Measurements from ENCODE around the gene PRPF8.
"Not testable (repeated sequence)": the region's sequence is repeated elsewhere in the genome, so short reads cannot be mapped to it uniquely, and the experiment has no call there.

DNA sequence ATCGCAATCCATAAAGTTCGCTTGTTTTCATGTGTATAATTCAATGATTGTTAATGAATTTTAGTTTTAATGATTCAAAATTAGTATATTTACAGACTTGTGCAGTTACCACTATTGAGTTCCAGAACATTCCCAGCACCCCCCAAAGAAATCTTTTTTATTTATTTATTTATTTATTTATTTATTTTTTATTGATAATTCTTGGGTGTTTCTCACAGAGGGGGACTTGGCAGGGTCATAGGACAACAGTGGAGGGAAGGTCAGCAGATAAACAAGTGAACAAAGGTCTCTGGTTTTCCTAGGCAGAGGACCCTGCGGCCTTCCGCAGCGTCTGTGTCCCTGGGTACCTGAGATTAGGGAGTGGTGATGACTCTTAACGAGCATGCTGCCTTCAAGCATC, 3.7 kb upstream of the PRPF8 start:
- not testable (repeated sequence) for TF ChIP-seq POLR2A (IDR thresholded peaks at IDR 0.05)
- TF ChIP-seq, protein P1, sequence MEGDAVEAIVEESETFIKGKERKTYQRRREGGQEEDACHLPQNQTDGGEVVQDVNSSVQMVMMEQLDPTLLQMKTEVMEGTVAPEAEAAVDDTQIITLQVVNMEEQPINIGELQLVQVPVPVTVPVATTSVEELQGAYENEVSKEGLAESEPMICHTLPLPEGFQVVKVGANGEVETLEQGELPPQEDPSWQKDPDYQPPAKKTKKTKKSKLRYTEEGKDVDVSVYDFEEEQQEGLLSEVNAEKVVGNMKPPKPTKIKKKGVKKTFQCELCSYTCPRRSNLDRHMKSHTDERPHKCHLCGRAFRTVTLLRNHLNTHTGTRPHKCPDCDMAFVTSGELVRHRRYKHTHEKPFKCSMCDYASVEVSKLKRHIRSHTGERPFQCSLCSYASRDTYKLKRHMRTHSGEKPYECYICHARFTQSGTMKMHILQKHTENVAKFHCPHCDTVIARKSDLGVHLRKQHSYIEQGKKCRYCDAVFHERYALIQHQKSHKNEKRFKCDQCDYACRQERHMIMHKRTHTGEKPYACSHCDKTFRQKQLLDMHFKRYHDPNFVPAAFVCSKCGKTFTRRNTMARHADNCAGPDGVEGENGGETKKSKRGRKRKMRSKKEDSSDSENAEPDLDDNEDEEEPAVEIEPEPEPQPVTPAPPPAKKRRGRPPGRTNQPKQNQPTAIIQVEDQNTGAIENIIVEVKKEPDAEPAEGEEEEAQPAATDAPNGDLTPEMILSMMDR (IDR thresholded peaks at IDR 0.05), result not testable (repeated sequence)
